ENCODE data around the gene KRT5.

Gene KRT5

GRCh38 chr12:52558781-52559445, 38.7 kb upstream of the KRT5 start:
- H3K4me3 ChIP-seq (replicated peaks; ENCODE audit: low read depth, low read length): no peak overlapping the region
- no peak for TF ChIP-seq CTCF (IDR thresholded peaks at IDR 0.05; ENCODE audit: low read depth, low read length, missing control alignments)
- no peak for DNase-seq (ENCODE audit: extremely low read depth, low read depth)

GRCh38 chr12:52557476-52557875, 37.3 kb upstream of the KRT5 start:
- no peak overlapping the region for H3K4me3 ChIP-seq (replicated peaks; ENCODE audit: low read depth, low read length)
- TF ChIP-seq CTCF (IDR thresholded peaks at IDR 0.05; ENCODE audit: low read depth, low read length, missing control alignments): no peak
- no peak for DNase-seq (ENCODE audit: extremely low read depth, low read depth)

GRCh38 chr12:52555577-52555976, 35.4 kb upstream of the KRT5 start:
- H3K4me3 ChIP-seq (replicated peaks; ENCODE audit: low read depth, low read length): no peak overlapping the region
- DNase-seq (ENCODE audit: extremely low read depth, low read depth): no peak
- TF ChIP-seq CTCF (IDR thresholded peaks at IDR 0.05; ENCODE audit: low read depth, low read length, missing control alignments): no peak

GRCh38 chr12:52552681-52553195, 32.5 kb upstream of the KRT5 start, which contains the start of gene KRT71:
Gene KRT71, minus strand, starts transcription at chr12:52553145. Its CDS starts 68 bp downstream, at chr12:52553077.
- no peak within 1 kb of the TSS for H3K4me3 ChIP-seq (replicated peaks; ENCODE audit: low read depth, low read length)
- no peak for DNase-seq (ENCODE audit: extremely low read depth, low read depth)
- no peak for TF ChIP-seq CTCF (IDR thresholded peaks at IDR 0.05; ENCODE audit: low read depth, low read length, missing control alignments)

GRCh38 chr12:52552055-52552454, 31.9 kb upstream of the KRT5 start:
- TF ChIP-seq CTCF (IDR thresholded peaks at IDR 0.05; ENCODE audit: low read depth, low read length, missing control alignments): no peak
- no peak for DNase-seq (ENCODE audit: extremely low read depth, low read depth)
- no peak overlapping the region for H3K4me3 ChIP-seq (replicated peaks; ENCODE audit: low read depth, low read length)

GRCh38 chr12:52551216-52551865, 31.1 kb upstream of the KRT5 start:
- no peak for DNase-seq (ENCODE audit: extremely low read depth, low read depth)
- no peak overlapping the region for H3K4me3 ChIP-seq (replicated peaks; ENCODE audit: low read depth, low read length)
- no peak for TF ChIP-seq CTCF (IDR thresholded peaks at IDR 0.05; ENCODE audit: low read depth, low read length, missing control alignments)
